CD14-positive monocyte (primary cell): ENCODE results near the gene PLXNA4. TPM values are rescaled to one million over a fixed set of nuclear protein-coding genes. Genes with fewer than 3 reads are reported as not detected.

ENCODE experiments used
- DNase-seq, 3 donors: peaks; one replicate each; pipeline ENCODE4 v3.0.0-alpha.2; 2011 to 2022
- H2AFZ ChIP-seq: 2 replicates; pipeline ENCODE4 v1.6.0; 2012; ENCODE audit warnings: mild to moderate bottlenecking, low read depth, low read length, inconsistent platforms; ENCODE audit not compliant: insufficient read depth, poor library complexity, severe bottlenecking
- H3K27ac ChIP-seq, 2 donors: 1 replicate in 1 of 2; 2 replicates in 1 of 2; pipeline ENCODE4 v1.5.1; 2012 to 2013; ENCODE audit warnings: low read length in 2 of 2, control low read depth in 1 of 2, inconsistent platforms in 1 of 2, low read depth in 1 of 2, mild to moderate bottlenecking in 1 of 2
- H3K27me3 ChIP-seq, 2 donors: one replicate each; pipeline versions ENCODE4 v1.6.0 to v1.6.1; 2011 to 2013; ENCODE audit warnings: low read length in 2 of 2; ENCODE audit not compliant: control insufficient read depth in 2 of 2, insufficient read depth in 2 of 2
- H3K36me3 ChIP-seq, 2 donors: replicated peaks in 1 of 2; 1 replicate in 1 of 2; 2 replicates in 1 of 2; pipeline versions ENCODE4 v1.5.1 to v1.6.1; 2012 to 2013; ENCODE audit warnings: low read length in 2 of 2, control low read depth in 1 of 2, inconsistent platforms in 1 of 2, mild to moderate bottlenecking in 1 of 2; ENCODE audit not compliant: insufficient read depth in 2 of 2, control insufficient read depth in 1 of 2
- H3K4me1 ChIP-seq, 2 donors: 1 replicate in 1 of 2; 2 replicates in 1 of 2; pipeline versions ENCODE4 v1.5.1 to v1.6.1; 2012 to 2013; ENCODE audit warnings: low read length in 2 of 2, control low read depth in 1 of 2, inconsistent platforms in 1 of 2, mild to moderate bottlenecking in 1 of 2, moderate library complexity in 1 of 2; ENCODE audit not compliant: insufficient read depth in 2 of 2, control insufficient read depth in 1 of 2
- H3K4me2 ChIP-seq: replicated peaks from 2 replicates; pipeline ENCODE3; 2012; ENCODE audit warnings: low read length, moderate library complexity, mild to moderate bottlenecking; ENCODE audit not compliant: poor library complexity, severe bottlenecking; ENCODE audit errors: extremely low read depth
- H3K4me3 ChIP-seq, 3 experiments: fragments of 200-600 bp in 1 of 3; sonication (generic) in 1 of 3; replicated peaks in 1 of 3; 1 replicate in 2 of 3; 2 replicates in 1 of 3; pipeline ENCODE4 v1.5.1; 2011 to 2013; ENCODE audit warnings: low read length in 3 of 3, mild to moderate bottlenecking in 3 of 3, control low read depth in 2 of 3, low read depth in 2 of 3, inconsistent platforms in 1 of 3, moderate library complexity in 1 of 3
- H3K79me2 ChIP-seq: 2 replicates; pipeline ENCODE4 v1.6.0; 2012; ENCODE audit warnings: mild to moderate bottlenecking, control low read depth, inconsistent platforms, low read length, moderate library complexity; ENCODE audit not compliant: insufficient read depth
- H3K9ac ChIP-seq: 2 replicates; pipeline ENCODE4 v1.6.0; 2017; ENCODE audit warnings: low read length, mild to moderate bottlenecking; ENCODE audit not compliant: insufficient read depth, poor library complexity, severe bottlenecking
- H3K9me3 ChIP-seq, 2 donors: replicated peaks in 1 of 2; 1 replicate in 1 of 2; 2 replicates in 1 of 2; pipeline versions ENCODE4 v1.5.1 to v1.6.1; 2012 to 2013; ENCODE audit warnings: low read length in 2 of 2, control low read depth in 1 of 2; ENCODE audit not compliant: control insufficient read depth in 1 of 2, insufficient read depth in 1 of 2
- H4K20me1 ChIP-seq: 2 replicates; pipeline ENCODE4 v1.6.0; 2012; ENCODE audit warnings: mild to moderate bottlenecking, low read length, control low read depth, moderate library complexity; ENCODE audit not compliant: insufficient read depth
- H3K27ac Mint-ChIP-seq, 7 donors: one replicate each; pipeline ENCODE4 v1.8.0; 2020; ENCODE audit warnings: mild to moderate bottlenecking in 7 of 7, mixed read lengths in 7 of 7, moderate library complexity in 6 of 7, inconsistent platforms in 2 of 7
- H3K27me3 Mint-ChIP-seq, 3 donors: one replicate each; pipeline ENCODE4 v1.8.0; 2021 to 2022; ENCODE audit warnings: low read depth in 3 of 3, mild to moderate bottlenecking in 3 of 3, mixed read lengths in 3 of 3, moderate library complexity in 3 of 3, inconsistent platforms in 1 of 3
- H3K36me3 Mint-ChIP-seq, 2 donors: one replicate each; pipeline ENCODE4 v1.8.0; 2020; ENCODE audit warnings: mixed read lengths in 2 of 2, inconsistent platforms in 1 of 2, mild to moderate bottlenecking in 1 of 2
- H3K4me1 Mint-ChIP-seq: one replicate; pipeline ENCODE4 v1.8.0; 2020; ENCODE audit warnings: mild to moderate bottlenecking, mixed read lengths
- H3K4me3 Mint-ChIP-seq, 2 donors: one replicate each; pipeline ENCODE4 v1.8.0; 2020; ENCODE audit warnings: mild to moderate bottlenecking in 2 of 2, mixed read lengths in 2 of 2, moderate library complexity in 1 of 2
- H3K9me3 Mint-ChIP-seq, 7 donors: one replicate each; pipeline ENCODE4 v1.8.0; 2020 to 2022; ENCODE audit warnings: mixed read lengths in 7 of 7, mild to moderate bottlenecking in 6 of 7, moderate library complexity in 6 of 7, inconsistent platforms in 2 of 7
- CTCF ChIP-seq: fragments of 200-600 bp; IDR thresholded peaks from one replicate; pipeline ENCODE4 v1.8.0; 2022; ENCODE audit warnings: antibody characterized with exemption, mild to moderate bottlenecking
- WGBS: methylation state at CpG from one replicate; pipeline ENCODE4 v1.1.5; 2013; ENCODE audit warnings: missing lambda C conversion rate; ENCODE audit not compliant: insufficient coverage; 5-methylcytosine and 5-hydroxymethylcytosine counted together
- intact Hi-C, 2 donors: fragments of 100-400 bp; cut with micrococcal nuclease; formaldehyde crosslinking; loops; one replicate each; pipeline versions ENCODE4 v1.15.0 to v1.15.1; 2023
- polyA plus RNA-seq, 3 donors: library from polyadenylated mRNA; depleted of rRNA in 1 of 3; unstranded in 2 of 3; stranded (reverse) in 1 of 3; fragments of 300-500 nt in 2 of 3; fragments of >200 nt in 1 of 3; fragmentation: Illumina TruSeq in 2 of 3; gene quantifications; 1 replicate in 2 of 3; 2 replicates in 1 of 3; pipeline ENCODE4 v1.2.3, GENCODE V29; 2012 to 2021

Gene PLXNA4
- polyA plus RNA-seq, 3 donors = not detected

DNA sequence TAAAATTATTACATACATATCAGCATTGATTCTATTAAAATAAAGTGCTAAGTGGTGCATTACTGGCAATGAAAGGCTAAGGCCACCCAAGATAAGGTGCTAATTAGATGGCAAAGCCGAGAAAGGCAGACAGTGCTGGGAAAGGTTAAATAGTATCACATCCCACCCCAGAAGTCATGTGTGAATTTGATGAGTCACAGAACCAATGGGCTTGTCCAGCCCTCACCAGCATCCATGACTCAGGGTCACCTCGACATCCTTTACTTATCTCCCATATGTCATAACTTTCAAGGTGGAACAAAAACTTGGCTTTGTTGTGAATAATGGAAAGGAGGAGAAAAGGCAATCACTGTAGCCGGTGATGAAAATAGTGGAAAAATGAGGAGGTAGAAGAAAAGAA lies 459.1 kb downstream of the PLXNA4 start:
- H3K4me2 ChIP-seq = no peak overlapping the region
- no CpG with 5 or more reads among the region's 3 CpGs for WGBS

DNA sequence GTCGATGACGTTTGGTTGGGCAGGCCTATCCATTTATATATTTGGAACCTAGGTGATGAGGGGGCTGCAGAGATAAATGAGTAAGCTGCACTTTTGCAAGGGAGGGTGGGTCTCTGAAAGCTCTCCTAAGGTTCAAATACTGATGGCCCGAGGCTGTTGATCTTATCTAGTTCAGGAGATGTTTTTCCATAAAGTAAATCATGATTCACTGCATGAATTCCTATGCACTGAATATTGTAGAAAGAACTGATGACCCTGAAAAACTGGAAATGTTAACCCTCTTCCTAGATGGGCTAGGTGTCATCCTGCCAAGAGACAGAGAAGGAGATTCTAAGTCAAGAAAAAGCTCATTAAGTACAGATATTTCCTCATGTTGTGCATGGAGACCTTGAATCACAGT lies 459.9 kb downstream of the PLXNA4 start:
- peaks cover 0 to 13% (median 1%) of the 10 kb centered on the region in 7 donors for H3K9me3 Mint-ChIP-seq
- H3K27me3 ChIP-seq = no peaks in the 10 kb centered on the region
- no peak overlapping the region for H3K4me3 Mint-ChIP-seq
- no peak overlapping the region for H3K9ac ChIP-seq
- no peaks in the 10 kb centered on the region for H3K4me1 Mint-ChIP-seq
- H2AFZ ChIP-seq = no peak overlapping the region
- intact Hi-C loops = no loop called here
- no peak overlapping the region for H3K4me2 ChIP-seq
- H3K79me2 ChIP-seq = no peaks in the 10 kb centered on the region
- no peak for DNase-seq
- peaks cover 0 to 11% (median 5%) of the 10 kb centered on the region in 3 donors for H3K27me3 Mint-ChIP-seq
- no peaks in the 10 kb centered on the region for H3K9me3 ChIP-seq
- no peaks in the 10 kb centered on the region for H3K36me3 ChIP-seq
- TF ChIP-seq CTCF = no peak
- H4K20me1 ChIP-seq = no peaks in the 10 kb centered on the region
- no peaks in the 10 kb centered on the region for H3K36me3 Mint-ChIP-seq
- H3K4me1 ChIP-seq = no peaks in the 10 kb centered on the region
- no peak overlapping the region for H3K4me3 ChIP-seq
- H3K27ac Mint-ChIP-seq = no peak overlapping the region
- no peak overlapping the region for H3K27ac ChIP-seq
- 86% methylated on average over 1 of the region's 3 CpGs for WGBS

More for the DNA sequence above, 459.1 kb downstream of the PLXNA4 start:
- Histone ChIP-seq H3K27ac (no peak overlapping the region), H3K36me3 (no peaks in the 10 kb centered on the region), H3K4me1 (no peaks in the 10 kb centered on the region), H3K27me3 (no peaks in the 10 kb centered on the region), H3K79me2 (no peaks in the 10 kb centered on the region), H3K9ac (no peak overlapping the region), H2AFZ (no peak overlapping the region), H3K4me3 (no peak overlapping the region), H4K20me1 (no peaks in the 10 kb centered on the region), H3K9me3 (no peaks in the 10 kb centered on the region)
- Mint-ChIP-seq H3K27me3 (peaks cover 0 to 11% (median 5%) of the 10 kb centered on the region in 3 donors), H3K4me1 (no peaks in the 10 kb centered on the region), H3K4me3 (no peak overlapping the region), H3K27ac (no peak overlapping the region), H3K9me3 (peaks cover 0 to 11% (median 1%) of the 10 kb centered on the region in 7 donors), H3K36me3 (no peaks in the 10 kb centered on the region)
- intact Hi-C loops = no loop called here
- DNase-seq = no peak
- no peak for TF ChIP-seq CTCF
